HUES6 (cell line): ENCODE data around the gene HS6ST1.
A peak's percentile ranks its signal among the peaks of the same experiment; 100 is the strongest.

Experiments used
- H3K27ac ChIP-seq: 2 replicates; pipeline ENCODE4 v1.7.0; 2013; ENCODE audit warnings: low read depth, mild to moderate bottlenecking, low read length, inconsistent platforms
- H3K27me3 ChIP-seq: 2 replicates; pipeline ENCODE4 v1.6.1; 2013; ENCODE audit warnings: low read length; ENCODE audit not compliant: control insufficient read depth, insufficient read depth
- H3K36me3 ChIP-seq: 2 replicates; pipeline ENCODE4 v1.6.1; 2013; ENCODE audit warnings: low read length; ENCODE audit not compliant: control insufficient read depth, insufficient read depth
- H3K4me1 ChIP-seq: 2 replicates; pipeline ENCODE4 v1.6.1; 2013; ENCODE audit warnings: low read length; ENCODE audit not compliant: control insufficient read depth, insufficient read depth
- H3K4me3 ChIP-seq: 2 replicates; pipeline ENCODE4 v1.5.1; 2013; ENCODE audit warnings: low read depth, low read length
- H3K9ac ChIP-seq: one replicate; pipeline ENCODE4 v1.6.1; 2013; ENCODE audit warnings: mild to moderate bottlenecking, low read length
- H3K9me3 ChIP-seq: 2 replicates; pipeline ENCODE4 v1.6.1; 2013; ENCODE audit warnings: low read depth, low read length; ENCODE audit not compliant: control insufficient read depth, insufficient read depth

The HS6ST1 gene

DNA sequence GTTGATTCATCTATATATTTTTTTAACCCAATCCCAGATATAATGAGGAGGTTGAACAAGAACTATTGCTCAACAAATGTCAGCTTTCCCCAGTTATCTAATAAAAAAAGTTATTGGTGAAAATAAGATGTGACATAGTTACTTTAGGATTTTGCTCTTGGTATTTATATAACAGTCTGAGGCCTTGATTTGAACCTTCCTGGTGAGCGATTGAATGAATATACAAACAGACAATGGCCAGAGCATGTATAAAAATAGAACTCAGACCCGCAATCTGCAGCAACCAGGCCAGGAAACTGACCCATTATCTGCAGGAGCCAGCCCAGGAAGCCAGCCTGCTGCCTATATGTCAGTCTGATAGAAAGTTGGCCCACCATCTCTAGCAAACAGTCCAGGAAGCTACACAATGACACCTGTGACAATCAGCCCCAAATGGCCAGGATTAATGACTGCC, 81.6 kb downstream of the HS6ST1 start:
- Histone ChIP-seq H3K9me3 (no peaks in the 10 kb centered on the region), H3K4me3 (no peak overlapping the region), H3K27me3 (peaks cover 13% of the 10 kb centered on the region), H3K27ac (no peak overlapping the region), H3K9ac (no peak overlapping the region), H3K36me3 (no peaks in the 10 kb centered on the region), H3K4me1 (no peaks in the 10 kb centered on the region)

DNA sequence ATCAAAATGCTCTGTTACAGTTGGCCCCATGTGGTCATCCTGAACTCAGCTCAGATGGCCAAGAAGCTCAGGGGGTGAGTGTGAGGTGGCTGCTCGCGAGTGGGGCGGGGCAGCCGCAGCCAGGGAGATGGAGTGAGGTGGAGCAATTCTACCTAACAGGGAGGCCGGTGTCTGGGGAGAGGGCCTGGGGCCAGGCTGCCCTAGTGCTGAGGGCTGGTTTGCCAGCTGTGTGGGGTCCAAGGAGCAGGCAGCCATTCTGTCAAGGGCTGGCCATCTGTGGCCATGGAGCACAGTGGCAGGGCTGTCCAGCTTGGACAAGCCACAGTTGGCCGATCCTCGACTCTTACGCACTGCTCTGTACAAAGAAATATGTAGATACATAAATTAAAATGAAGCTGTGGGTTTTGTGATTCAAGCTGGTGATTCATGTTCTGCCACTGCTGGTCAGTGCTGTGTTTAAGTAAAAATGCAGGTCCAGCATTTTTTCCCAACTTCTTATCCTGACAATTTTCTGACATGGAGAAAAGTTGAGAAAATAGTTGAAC, 82.1 kb downstream of the HS6ST1 start:
- no peaks in the 10 kb centered on the region for H3K4me1 ChIP-seq
- H3K27ac ChIP-seq: no peak overlapping the region
- peaks cover 16% of the 10 kb centered on the region for H3K27me3 ChIP-seq
- no peaks in the 10 kb centered on the region for H3K9me3 ChIP-seq
- H3K36me3 ChIP-seq: no peaks in the 10 kb centered on the region
- no peak overlapping the region for H3K4me3 ChIP-seq
- H3K9ac ChIP-seq: no peak overlapping the region

DNA sequence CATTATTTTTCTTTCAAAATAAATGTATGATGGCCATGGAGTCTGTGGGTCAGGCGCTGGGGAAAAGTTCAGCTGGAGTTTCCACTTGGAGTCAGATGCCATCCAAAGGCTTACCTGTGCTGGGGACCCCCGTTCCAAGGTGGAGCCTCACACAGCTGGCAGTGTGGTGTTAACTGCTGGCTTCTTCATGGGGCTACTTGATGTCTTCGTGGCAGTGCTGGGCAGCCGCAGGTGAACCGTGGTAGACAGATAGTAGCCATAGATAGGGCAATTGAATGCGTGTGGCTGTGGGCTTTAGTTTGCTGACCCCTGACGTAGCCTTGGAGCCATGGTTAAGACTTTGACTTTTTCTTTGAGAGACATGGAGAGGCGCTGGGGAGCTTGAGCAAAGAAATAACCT, 83.1 kb downstream of the HS6ST1 start:
- no peaks in the 10 kb centered on the region for H3K4me1 ChIP-seq
- peaks cover 16% of the 10 kb centered on the region for H3K27me3 ChIP-seq
- H3K27ac ChIP-seq: no peak overlapping the region
- H3K9ac ChIP-seq: no peak overlapping the region
- no peaks in the 10 kb centered on the region for H3K36me3 ChIP-seq
- no peaks in the 10 kb centered on the region for H3K9me3 ChIP-seq
- no peak overlapping the region for H3K4me3 ChIP-seq

DNA sequence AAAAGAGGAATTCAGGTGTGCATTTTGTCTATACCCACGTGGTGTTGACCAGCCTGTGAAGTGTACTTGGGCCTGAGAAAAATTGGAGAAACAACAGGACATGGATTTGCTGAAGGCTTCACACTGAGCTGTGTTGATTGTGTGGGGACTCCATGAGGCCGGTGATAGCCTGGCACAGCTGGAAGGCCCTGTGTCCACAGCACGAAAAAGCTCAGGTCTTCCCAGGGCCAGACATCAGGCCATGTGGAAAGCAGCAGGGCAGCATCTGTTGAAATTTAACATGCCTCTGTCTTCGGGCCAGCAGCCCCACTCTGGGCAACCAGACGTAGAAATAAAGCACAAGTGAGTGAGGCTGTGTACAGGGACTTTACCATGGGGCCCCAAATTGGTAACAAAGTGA, 84.1 kb downstream of the HS6ST1 start:
- no peak overlapping the region for H3K4me3 ChIP-seq
- H3K9ac ChIP-seq: no peak overlapping the region
- H3K36me3 ChIP-seq: no peaks in the 10 kb centered on the region
- H3K9me3 ChIP-seq: no peaks in the 10 kb centered on the region
- H3K27ac ChIP-seq: no peak overlapping the region
- peaks cover 16% of the 10 kb centered on the region for H3K27me3 ChIP-seq
- H3K4me1 ChIP-seq: no peaks in the 10 kb centered on the region

DNA sequence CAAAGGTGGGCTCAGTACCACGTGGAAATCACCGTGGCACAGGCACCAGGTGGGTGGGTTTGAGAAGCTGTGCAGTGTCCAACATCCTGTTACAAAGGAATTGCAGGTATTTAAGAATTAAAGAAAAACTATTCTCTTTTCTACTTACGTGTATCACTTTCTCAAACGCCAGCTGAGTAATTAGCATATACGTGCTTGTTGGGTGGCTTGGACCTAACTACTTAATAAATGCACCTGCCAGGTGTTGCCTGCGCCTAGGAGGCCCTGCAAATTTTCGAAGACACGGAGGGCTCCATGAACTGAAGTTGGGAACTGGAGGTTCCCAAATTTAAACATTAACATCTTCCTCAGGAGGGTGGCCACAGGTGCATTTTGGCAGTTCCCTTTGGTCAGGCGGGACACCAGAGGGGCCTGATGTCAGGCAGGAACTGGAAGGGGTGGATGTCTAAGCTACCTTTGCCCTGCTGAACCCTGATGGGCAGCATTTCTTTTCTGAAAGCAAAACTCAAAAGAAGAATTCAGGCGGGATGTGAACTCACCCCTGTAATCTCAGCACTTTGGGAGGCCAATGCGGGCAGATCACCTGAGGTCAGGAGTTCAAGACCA, 84.8 kb downstream of the HS6ST1 start:
- Histone ChIP-seq H3K9me3 (no peaks in the 10 kb centered on the region), H3K9ac (no peak overlapping the region), H3K36me3 (no peaks in the 10 kb centered on the region), H3K27ac (no peak overlapping the region), H3K4me3 (peak overlapping the region; percentile 87), H3K27me3 (peaks cover 16% of the 10 kb centered on the region), H3K4me1 (no peaks in the 10 kb centered on the region)

DNA sequence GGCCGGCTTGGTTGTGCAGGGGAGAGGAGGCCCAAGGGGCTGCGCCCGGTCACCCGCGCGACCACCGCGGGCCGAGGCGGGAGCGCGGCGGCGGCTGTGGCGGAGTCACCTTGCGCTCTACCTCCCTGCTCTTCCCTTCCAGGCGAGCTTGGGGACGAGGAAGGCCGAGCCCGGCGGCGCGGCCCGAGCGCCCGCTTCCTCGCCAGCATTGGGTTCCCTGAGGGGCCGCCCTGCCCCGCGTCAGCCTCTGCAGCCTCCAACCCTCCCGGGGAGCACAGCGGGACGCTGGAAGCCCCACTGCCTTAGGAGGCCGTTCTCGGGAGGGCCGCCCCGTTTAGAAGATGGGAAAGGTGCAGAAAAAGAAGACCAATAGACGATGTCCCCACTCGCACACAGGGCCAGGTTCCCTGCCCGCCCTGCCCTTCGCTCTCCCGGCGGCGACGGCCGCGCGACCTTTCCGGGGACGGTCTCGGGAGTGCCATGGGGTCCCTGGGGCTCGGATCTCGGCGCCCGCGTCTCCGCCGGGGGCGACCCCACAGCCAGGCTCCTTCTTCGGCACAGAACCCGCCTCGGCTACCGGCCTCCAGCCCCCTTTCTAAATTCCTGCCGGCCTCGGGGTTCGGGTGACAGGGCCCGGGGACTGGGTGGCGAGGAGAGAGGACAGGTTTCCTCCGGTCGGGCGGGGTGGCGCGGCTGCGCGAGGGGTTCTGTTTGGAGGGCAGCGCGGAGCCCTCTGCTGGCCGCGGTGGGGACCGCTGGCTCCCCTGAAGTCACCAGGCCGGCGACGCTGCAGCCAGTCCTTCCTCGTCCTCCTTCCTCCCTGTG, 85.5 kb downstream of the HS6ST1 start:
- peak overlapping the region; percentile 57 for H3K9ac ChIP-seq
- H3K4me1 ChIP-seq: no peaks in the 10 kb centered on the region
- H3K36me3 ChIP-seq: no peaks in the 10 kb centered on the region
- no peak overlapping the region for H3K27ac ChIP-seq
- peaks cover 16% of the 10 kb centered on the region for H3K27me3 ChIP-seq
- peak overlapping the region; percentile 87 for H3K4me3 ChIP-seq
- H3K9me3 ChIP-seq: no peaks in the 10 kb centered on the region

DNA sequence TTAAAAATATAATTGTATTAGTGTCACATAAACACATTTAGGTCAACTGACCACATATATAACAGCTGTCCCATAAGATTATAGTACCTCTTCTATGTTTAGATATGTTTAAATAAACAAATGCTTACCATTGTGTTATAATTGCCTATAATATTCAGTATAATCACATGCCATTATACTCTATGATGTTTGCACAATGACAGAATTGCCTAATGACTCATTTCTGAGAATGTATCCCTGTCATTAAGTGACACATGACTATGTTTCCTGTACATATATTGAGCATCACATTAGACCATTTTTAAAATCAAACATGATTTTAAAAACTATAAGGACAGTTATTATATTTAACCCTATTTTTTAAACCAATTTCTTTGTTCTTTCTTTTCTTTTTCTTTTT, 89.8 kb downstream of the HS6ST1 start:
- Histone ChIP-seq H3K9ac (no peak overlapping the region), H3K4me1 (no peaks in the 10 kb centered on the region), H3K27ac (no peak overlapping the region), H3K4me3 (no peak overlapping the region), H3K27me3 (peaks cover 16% of the 10 kb centered on the region), H3K36me3 (no peaks in the 10 kb centered on the region), H3K9me3 (no peaks in the 10 kb centered on the region)

DNA sequence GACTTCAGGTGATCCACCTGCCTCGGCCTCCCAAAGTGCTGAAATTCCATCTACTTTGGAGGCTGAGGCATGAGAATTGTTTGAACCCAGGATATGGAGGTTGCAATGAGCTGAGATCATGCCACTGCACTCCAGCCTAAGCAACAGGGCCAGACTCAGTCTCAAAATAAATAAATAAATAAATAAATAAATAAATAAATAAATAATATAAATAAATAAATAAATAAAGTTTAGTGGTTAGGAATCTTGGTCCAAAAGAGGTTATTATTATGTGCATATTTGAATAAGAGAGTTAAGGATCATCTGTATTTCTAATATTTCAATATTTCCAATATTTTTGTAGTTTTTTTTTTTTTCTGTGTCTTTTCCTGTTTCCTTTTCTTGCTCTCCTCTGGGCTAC, 90.8 kb downstream of the HS6ST1 start:
- no peak overlapping the region for H3K4me3 ChIP-seq
- H3K9ac ChIP-seq: no peak overlapping the region
- no peaks in the 10 kb centered on the region for H3K4me1 ChIP-seq
- peaks cover 10% of the 10 kb centered on the region for H3K27me3 ChIP-seq
- no peaks in the 10 kb centered on the region for H3K9me3 ChIP-seq
- no peak overlapping the region for H3K27ac ChIP-seq
- H3K36me3 ChIP-seq: no peaks in the 10 kb centered on the region

DNA sequence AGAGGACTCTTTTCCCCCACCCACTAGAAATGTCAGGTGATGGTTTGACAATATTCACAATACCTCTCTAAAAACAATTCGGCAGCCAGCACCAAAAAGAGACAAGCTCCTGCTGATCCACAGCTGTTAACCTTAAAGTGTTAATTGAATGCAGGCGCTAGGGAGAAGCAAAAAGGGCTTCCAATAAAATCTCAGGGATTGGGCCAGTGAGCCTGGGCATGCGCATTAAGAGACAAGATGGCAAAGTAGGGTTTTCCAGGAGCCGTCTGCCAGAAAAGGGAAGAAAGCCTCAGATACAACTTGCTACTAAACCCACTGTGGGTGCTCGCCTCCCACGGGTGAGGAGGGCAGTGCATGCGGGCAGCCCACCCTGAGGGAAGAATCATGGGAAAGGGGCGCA, 98.8 kb downstream of the HS6ST1 start:
- Histone ChIP-seq H3K27ac (no peak overlapping the region), H3K4me3 (no peak overlapping the region), H3K36me3 (no peaks in the 10 kb centered on the region), H3K9me3 (peaks cover 5% of the 10 kb centered on the region; the same call in 1 of the 2 replicates), H3K27me3 (no peaks in the 10 kb centered on the region), H3K4me1 (peaks cover 6% of the 10 kb centered on the region; the same call in 1 of the 2 replicates), H3K9ac (no peak overlapping the region)

DNA sequence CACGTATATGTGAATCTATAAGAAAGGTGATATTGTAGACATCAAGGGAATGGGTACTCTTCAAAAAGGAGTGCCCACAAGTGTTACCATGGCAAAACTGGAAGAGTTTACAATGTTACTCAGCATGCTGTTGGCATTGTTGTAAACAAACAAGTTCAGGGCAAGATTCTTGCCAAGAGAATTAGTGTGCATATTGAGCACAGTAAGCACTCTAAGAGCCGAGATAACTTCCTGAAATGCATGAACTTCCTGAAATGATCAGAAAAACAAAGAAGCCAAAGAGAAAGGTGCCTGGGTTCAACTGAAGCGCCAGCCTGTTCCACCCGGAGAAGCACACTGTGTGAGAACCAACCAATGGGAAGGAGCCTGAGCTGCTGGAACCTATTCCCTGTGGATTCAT, 101.0 kb downstream of the HS6ST1 start:
- no peak overlapping the region for H3K9ac ChIP-seq
- H3K4me1 ChIP-seq: peaks cover 6% of the 10 kb centered on the region; the same call in 1 of the 2 replicates
- no peak overlapping the region for H3K27ac ChIP-seq
- H3K4me3 ChIP-seq: no peak overlapping the region
- no peaks in the 10 kb centered on the region for H3K36me3 ChIP-seq
- H3K9me3 ChIP-seq: peaks cover 5% of the 10 kb centered on the region; the same call in 1 of the 2 replicates
- H3K27me3 ChIP-seq: no peaks in the 10 kb centered on the region
